Measurements from ENCODE around the gene RNF150. TPM values are rescaled to one million over a fixed set of nuclear protein-coding genes. Genes with fewer than 3 reads are reported as not detected.

RNF150 gene
- total RNA-seq, 4 donors from 2014 or later = 1.6 to 21.2 (median 4.9) TPM

GRCh38 chr4:141098163-141098562 is 35.1 kb downstream of the RNF150 start:
- no peak for TF ChIP-seq POLR2A (IDR thresholded peaks at IDR 0.05)
- TF ChIP-seq CTCF (IDR thresholded peaks at IDR 0.05 in 4 of 5, conservative IDR thresholded peaks at IDR 0.05 in 1 of 5) = no peak
- intact Hi-C loops (cut with DNase I; ENCODE audit: low total_unique reads) = no loop called here

GRCh38 chr4:141090473-141090872 is 42.8 kb downstream of the RNF150 start:
- in situ Hi-C loops (cut with MboI; ENCODE audit: low sequenced_read_pairs in 4 of 4) = no loop called here
- H3K27ac ChIP-seq = peak overlapping the region in 1 of 4 donors; percentile 24
- H3K27me3 ChIP-seq = no peaks in the 10 kb centered on the region
- H3K4me1 ChIP-seq = peaks cover 6 to 12% of the 10 kb centered on the region in 2 donors
- H3K9me3 ChIP-seq = no peaks in the 10 kb centered on the region
- no peaks in the 10 kb centered on the region for H3K36me3 ChIP-seq
- TF ChIP-seq POLR2A (IDR thresholded peaks at IDR 0.05) = no peak
- H3K4me3 ChIP-seq = no peak overlapping the region
- ATAC-seq (peak; percentile 90 to 96), DNase-seq (peak; percentile 24 to 26)
- intact Hi-C loops (cut with DNase I; ENCODE audit: low total_unique reads) = no loop called here

More at GRCh38 chr4:141098163-141098562, 35.1 kb downstream of the RNF150 start:
- ATAC-seq (no peak), DNase-seq (no peak)
- Histone ChIP-seq H3K4me1 (no peaks in the 10 kb centered on the region), H3K27me3 (no peaks in the 10 kb centered on the region), H3K9me3 (no peaks in the 10 kb centered on the region), H3K4me3 (no peak overlapping the region), H3K36me3 (no peaks in the 10 kb centered on the region), H3K27ac (no peak overlapping the region)
- in situ Hi-C loops (cut with MboI; ENCODE audit: low sequenced_read_pairs in 4 of 4) = no loop called here

- Histone ChIP-seq H3K36me3 (no peaks in the 10 kb centered on the region), H3K4me3 (peak overlapping the region in 2 of 4 donors; percentile 39 to 51), H3K4me1 (peaks cover 10 to 40% of the 10 kb centered on the region in 2 donors), H3K9me3 (no peaks in the 10 kb centered on the region), H3K27me3 (no peaks in the 10 kb centered on the region), H3K27ac (peak overlapping the region in 1 of 4 donors; percentile 23)
- intact Hi-C loops (cut with DNase I; ENCODE audit: low total_unique reads) = no loop called here
- TF ChIP-seq POLR2A (IDR thresholded peaks at IDR 0.05) = no peak
- no peak for TF ChIP-seq CTCF (IDR thresholded peaks at IDR 0.05 in 4 of 5, conservative IDR thresholded peaks at IDR 0.05 in 1 of 5)
- in situ Hi-C loops (cut with MboI; ENCODE audit: low sequenced_read_pairs in 4 of 4) = no loop called here
- ATAC-seq = peak; percentile 42 to 60
- no peak for DNase-seq
These were observed 51.3 kb downstream of the RNF150 start for GRCh38 chr4:141081921-141082395.

GRCh38 chr4:141080668-141081067 is 52.6 kb downstream of the RNF150 start:
- no peaks in the 10 kb centered on the region for H3K27me3 ChIP-seq
- ATAC-seq (no peak), DNase-seq (no peak)
- H3K4me3 ChIP-seq = no peak overlapping the region
- peaks cover 10 to 44% of the 10 kb centered on the region in 2 donors for H3K4me1 ChIP-seq
- intact Hi-C loops (cut with DNase I; ENCODE audit: low total_unique reads) = no loop called here
- H3K9me3 ChIP-seq = no peaks in the 10 kb centered on the region
- in situ Hi-C loops (cut with MboI; ENCODE audit: low sequenced_read_pairs in 4 of 4) = no loop called here
- no peaks in the 10 kb centered on the region for H3K36me3 ChIP-seq
- H3K27ac ChIP-seq = no peak overlapping the region
- no peak for TF ChIP-seq POLR2A (IDR thresholded peaks at IDR 0.05)
- no peak for TF ChIP-seq CTCF (IDR thresholded peaks at IDR 0.05 in 4 of 5, conservative IDR thresholded peaks at IDR 0.05 in 1 of 5)

- TF ChIP-seq POLR2A (IDR thresholded peaks at IDR 0.05) (no peak), CTCF (IDR thresholded peaks at IDR 0.05 in 4 of 5, conservative IDR thresholded peaks at IDR 0.05 in 1 of 5) (no peak)
- no peak overlapping the region for H3K4me3 ChIP-seq
- intact Hi-C loops (cut with DNase I; ENCODE audit: low total_unique reads) (no loop called here), in situ Hi-C loops (cut with MboI; ENCODE audit: low sequenced_read_pairs in 4 of 4) (no loop called here)
- H3K9me3 ChIP-seq = no peaks in the 10 kb centered on the region
- no peaks in the 10 kb centered on the region for H3K27me3 ChIP-seq
- peak in 1 of 2 donors; percentile 69 for ATAC-seq
- no peak overlapping the region for H3K27ac ChIP-seq
- DNase-seq = no peak
- peaks cover 16 to 44% of the 10 kb centered on the region in 2 donors for H3K4me1 ChIP-seq
- no peaks in the 10 kb centered on the region for H3K36me3 ChIP-seq
These were observed 53.8 kb downstream of the RNF150 start for GRCh38 chr4:141079393-141079930.
